IPS-NIHi7 (cell line): ENCODE measurements around the gene PRKG1.

Experiments
- DNase-seq: peaks from one replicate; pipeline ENCODE4 v3.0.0; 2012; ENCODE audit warnings: mixed read lengths; ENCODE audit errors: extremely low spot score

The PRKG1 gene

DNA sequence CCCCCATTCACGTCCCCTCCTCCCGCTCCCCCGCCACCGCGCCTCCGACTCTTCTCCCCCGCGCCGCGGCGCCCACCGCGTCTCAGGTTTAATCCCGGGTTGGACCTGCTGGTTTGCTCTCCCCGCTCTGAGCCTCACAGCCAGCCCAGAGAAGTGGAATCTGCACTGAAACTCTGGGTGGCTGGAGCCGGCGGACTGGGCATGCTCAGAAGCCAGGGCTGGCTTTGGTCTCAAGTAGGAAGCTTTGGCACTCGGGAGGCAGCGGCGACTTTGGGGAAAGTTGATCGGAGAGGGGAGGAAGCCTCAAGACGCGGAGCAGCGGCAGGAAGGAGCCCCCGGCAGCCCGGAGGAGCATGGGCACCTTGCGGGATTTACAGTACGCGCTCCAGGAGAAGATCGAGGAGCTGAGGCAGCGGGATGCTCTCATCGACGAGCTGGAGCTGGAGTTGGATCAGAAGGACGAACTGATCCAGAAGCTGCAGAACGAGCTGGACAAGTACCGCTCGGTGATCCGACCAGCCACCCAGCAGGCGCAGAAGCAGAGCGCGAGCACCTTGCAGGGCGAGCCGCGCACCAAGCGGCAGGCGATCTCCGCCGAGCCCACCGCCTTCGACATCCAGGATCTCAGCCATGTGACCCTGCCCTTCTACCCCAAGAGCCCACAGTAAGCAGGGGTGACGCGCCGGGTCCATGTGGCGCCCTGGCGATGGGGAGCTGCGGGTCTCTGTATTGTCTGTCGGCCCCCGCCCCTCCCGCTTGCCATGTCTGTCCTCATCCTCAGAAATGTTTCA, at the start of gene PRKG1:
TSS of gene PRKG1 (plus strand) at position 250 of the 791 bp plus-strand sequence.
- peak; percentile 78 for DNase-seq

DNA sequence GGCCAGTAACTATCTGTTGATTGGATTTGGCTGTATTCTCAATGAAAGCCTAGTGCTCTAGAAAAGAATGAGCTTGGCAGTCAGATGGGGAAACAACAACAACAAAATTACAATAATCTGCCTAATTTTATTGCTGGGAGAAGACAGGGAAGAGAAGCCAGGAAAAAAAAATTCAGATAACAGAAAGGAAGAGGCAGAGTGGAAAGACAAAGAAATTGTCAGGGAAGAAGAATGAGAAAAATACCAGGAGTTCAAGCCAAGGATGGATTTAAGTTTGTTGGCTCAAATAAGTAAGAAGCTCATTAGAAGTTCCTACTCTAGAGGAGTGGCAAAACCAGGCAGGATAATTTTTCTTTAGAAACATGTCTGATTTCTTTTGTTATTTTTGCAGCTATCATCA, 45.9 kb upstream of the PRKG1 start:
- no peak for DNase-seq

DNA sequence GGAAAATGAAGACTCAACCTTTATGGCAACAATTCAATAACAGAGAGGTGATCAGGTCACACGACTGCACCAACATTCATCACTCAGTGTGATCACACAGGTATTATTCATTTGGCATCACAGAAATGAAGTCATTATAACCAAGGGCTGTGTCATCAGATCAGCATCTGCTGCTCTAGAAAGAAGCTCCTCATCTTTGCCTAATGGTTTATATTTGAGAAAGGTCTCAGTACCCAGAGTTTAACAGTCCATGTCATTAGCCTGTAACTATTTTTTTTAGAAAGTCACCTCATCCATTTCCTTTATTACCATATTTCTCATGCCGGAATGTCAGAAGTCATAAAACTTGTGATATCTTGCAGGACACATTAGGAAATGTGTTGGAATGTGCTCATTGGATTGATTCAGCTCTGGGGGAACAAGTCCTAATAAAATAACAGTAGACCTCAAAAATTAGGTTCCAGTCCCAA, 45.1 kb upstream of the PRKG1 start:
- DNase-seq: no peak

DNA sequence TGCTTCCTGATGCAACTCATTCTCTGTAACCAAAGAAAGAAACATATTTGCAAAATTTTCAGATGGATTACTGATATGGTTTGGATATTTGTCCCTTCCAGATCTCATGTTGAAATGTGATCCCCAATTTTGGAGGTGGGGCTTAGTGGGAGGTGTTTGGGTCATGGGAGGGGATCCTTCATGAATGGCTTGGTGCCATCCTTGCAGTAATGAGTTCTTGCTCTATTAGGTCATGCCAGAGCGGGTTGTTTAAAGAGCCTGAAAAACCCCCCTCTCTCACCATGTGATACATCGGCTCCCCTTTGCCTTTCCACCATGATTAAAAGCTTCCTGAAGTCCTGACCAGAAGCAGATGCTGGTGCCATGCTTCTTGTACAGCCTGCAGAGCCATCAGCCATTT, 43.8 kb upstream of the PRKG1 start:
- no peak for DNase-seq

DNA sequence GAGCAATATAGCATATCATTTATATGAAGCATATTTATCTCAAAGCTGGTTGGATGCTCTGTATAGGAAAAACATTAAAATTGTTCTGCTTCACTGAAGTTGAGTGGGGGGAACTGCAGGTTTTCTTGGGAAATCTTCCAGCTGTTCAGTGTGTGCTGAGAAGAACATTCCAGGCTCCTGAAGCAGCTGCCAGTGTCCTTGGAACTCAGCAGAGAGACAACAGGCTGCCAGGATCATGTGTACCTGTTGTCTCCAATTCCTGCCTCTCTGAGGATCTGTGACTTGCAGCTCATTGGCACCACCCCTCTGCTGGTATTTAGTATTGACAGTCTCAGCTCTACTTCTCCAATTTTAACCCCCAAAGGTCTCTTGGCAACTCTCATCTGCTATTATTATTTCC, 42.3 kb upstream of the PRKG1 start:
- peak; percentile 43 for DNase-seq

DNA sequence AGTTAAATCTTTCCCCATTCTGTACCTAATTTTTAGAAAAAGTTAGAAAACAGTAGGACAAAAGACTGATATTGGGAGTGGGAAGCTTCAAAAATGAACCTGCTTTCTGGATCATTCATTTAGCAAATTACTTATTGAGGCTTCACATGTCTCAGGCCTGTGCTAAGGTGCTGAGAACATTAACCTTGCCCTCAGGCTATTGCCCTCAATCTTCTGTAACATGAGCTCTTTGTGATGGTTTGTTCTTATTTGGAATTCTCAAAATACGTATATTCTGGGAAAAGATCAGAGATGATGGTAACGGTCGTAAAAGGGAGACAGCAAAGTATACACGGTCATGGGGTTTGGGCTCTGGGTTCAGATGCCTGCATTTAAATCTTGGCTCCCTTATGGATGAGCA, 39.5 kb upstream of the PRKG1 start:
- DNase-seq: no peak

DNA sequence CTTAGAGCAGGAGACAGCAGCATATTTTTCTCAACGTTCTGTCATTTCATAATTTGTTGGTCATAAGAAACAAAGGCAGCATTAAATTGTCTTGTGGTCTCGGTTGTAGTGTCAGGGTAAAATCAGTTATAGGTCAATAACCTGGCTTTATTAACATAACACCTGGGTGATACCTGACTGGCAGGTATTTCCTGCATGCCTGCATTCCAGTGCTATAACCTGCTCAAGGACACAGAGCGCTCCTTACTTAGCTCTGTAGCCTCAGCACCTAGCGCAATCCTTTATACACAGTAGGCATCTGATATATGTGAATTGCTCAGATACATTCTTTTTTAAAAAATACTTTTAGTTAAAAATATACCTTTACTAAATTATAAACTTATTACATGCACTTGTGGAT, 38.9 kb upstream of the PRKG1 start:
- peak; percentile 20 for DNase-seq

DNA sequence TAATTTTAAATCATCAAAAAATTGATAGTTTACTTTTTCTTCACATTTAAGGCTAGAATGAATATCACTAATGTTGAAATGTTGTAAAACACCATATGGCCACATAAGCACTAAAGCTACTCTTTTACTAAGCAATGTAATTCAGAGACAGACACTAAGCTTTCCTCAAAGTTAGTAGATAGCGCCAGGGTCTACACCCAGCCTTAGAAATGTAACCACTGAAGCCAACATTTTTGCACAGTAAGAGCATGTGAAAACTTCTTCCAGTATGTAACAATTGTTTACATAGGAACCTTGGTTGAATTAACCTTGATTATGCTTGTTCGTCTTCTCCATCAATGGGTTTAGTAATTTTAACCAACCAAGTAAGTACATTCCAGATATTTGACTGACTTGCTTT, 28.4 kb upstream of the PRKG1 start:
- DNase-seq: no peak

DNA sequence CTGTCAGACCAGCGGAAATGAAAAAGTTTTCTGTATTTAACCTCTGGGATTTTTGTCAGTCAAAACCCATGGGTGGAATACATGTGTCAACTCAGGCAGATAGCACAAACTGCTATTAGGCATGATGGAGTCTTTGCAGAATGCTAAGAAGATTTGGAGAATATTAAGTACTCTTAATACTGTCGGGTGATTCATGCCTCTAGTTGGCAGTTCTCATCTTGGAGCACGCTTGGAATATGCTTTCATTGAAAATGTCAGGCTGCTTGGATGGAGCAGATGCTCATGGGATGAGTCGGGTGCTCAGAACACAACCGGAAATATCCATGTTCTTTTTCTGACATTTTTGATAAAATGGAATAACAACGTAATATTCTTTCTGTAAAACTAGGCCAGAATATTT, 27.6 kb upstream of the PRKG1 start:
- DNase-seq: no peak

DNA sequence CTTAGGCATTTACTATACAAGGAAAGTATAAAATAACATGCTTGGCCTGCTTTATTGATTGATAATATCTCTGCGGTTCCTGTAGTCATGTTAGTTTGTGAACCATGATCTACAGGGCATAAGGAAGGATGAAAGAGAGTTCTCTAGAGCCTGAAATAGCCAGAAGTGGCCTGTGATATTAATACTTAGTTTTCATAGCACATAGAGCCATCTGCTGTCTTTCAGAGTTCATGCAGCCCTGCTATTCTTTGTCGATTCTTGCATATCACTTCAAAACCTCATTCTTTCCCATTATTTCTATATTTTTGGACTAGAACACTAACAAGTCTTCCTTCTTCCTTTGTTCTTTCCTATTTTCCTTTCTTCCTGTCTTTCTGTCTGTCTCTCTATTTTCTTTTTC, 26.4 kb upstream of the PRKG1 start:
- no peak for DNase-seq

DNA sequence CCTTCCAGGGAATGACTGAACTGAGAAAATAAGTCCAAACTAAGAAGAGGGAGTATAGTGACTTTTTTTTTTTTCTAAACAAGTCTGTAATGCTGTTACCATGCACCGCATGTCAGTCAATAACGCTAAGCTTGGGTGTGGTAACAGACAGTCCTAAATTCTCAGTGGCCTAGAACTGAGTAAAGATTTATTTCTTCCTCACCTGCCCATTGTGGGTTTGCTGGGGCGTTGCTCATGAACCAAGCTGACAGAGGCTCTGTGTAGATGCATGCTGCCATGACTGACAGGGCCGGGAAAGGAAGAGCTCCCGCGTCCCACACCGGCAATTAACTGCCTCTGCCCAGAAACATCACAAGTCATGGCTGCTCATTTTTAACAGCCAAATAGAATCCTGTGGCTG, 25.5 kb upstream of the PRKG1 start:
- DNase-seq: no peak

DNA sequence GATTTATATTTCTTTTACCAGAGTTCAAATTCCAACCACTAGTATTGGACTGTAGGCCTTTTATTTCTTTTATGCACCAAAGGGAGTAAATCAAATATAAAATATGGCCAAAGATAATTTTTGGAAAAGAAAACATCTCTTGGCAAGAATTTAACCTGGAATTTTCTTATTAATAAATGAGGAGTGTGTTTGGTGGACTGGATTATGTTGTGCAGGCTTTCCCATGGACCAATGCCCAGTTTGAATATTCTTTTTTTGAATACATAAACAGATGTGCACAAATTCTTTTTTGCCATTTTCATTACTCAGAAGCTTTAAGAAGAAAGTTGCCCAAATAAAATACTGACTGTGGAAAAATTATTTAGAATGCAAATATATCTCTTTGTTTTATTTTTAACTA, 22.1 kb upstream of the PRKG1 start:
- DNase-seq: no peak

DNA sequence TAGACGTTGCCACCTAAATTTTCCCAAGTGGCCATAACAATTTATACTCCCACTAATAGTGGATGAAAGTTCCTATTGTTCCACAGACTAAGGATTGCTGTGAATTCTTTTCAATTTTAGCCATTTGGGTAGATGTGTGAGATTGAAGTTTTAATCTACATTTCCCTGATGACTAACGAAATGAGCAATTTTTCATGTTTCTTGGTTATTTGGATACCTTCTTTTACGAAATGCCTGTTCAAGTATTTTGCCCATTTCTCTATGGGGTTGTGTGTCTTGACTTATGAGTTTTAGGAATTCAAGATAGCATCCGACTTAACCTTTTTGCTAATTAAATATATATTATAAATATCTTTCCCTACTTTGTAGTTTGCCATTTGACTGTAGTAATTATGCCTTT, 16.4 kb upstream of the PRKG1 start:
- DNase-seq: no peak

DNA sequence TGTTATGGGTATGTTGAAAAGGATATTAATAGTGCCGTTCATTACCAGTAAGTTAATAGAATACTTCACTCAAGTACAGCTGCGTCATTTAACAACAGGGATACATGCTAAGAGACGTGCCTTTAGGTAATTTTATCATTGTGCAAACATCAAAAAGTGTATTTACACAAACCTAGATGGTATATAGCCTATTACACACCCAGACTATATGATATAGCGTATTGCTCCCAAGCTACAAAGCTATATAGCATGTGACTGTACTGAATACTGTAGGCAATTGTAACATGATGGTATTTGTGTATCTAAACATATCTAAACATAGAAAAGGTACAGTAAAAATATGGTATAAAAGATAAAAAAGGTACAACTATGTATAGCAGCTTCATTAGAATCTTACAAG, 11.1 kb upstream of the PRKG1 start:
- DNase-seq: no peak

DNA sequence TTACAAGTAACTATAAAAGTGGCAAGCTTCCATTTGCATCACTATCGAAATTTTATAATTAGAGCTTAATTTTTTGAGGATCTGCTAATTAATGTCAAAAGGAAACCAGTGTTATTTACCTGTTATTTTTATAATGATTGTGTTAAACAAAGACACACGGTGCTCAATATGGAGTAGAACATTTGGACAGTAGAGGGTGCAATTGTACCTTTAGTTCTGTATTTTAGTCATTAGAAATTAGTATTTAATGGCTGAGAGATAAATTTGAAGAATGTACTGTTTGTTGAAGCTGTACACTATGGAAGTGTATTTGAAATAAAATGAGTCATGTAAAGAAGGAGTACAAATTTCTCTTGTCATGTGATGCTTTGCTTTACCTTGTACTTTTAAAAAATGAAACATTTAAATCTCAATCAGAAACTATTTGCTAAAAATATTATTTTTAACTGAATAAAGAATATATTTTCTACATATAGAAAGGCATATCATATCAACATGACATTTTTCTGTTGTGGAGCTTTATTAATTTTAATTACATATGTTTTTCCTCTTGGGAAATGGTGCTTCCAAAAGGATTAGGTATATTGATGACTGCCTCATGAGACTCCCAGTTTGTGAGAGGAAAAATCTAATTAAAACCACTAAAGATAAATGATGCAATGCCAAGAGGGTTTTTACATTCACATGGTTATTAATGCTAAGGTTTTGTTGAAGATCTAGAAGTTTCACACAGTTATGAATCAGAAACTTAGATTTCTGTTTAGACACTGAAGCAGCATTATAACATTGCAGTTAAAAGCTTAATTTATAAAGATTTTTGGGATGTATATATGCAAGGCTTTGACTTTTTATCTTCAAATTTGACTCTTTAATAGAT, 10.4 kb upstream of the PRKG1 start:
- no peak for DNase-seq

DNA sequence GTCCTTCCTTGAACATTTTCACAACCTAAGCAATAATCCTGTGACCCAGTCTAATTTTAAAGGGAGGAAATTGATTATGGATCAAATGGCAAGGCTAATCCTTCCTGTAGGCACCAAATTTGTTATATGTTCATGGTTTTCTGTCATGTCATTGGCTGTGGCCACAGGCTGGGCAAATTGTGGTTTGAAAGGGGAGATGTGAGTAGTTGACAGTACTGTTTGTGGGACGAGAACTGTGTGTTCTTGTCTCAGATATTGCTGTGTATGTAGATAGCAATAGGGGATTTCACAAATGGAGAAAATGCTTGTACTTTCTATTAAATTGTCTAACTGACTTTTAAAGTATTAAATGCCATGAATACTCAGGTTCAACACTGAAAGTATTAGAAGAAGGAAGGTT, 8.1 kb upstream of the PRKG1 start:
- no peak for DNase-seq

DNA sequence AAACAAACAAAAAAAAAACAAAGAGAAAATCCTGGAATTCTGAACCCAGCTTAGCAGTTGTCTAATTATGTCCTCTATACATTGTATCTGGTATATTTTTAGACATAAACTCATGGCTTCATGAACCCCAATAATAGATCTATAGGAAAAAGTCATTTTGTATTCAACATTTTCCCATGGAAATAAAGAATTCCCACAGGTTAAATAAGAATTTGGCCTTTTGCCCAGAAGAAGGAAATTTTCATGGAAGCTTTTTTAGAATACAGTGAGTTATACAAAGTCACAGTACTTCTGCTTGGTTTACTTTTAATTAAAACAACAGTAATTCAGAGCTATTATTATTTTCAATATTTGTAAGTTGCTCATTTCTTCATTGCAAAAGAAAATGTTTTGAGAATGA, 2.1 kb upstream of the PRKG1 start:
- no peak for DNase-seq

DNA sequence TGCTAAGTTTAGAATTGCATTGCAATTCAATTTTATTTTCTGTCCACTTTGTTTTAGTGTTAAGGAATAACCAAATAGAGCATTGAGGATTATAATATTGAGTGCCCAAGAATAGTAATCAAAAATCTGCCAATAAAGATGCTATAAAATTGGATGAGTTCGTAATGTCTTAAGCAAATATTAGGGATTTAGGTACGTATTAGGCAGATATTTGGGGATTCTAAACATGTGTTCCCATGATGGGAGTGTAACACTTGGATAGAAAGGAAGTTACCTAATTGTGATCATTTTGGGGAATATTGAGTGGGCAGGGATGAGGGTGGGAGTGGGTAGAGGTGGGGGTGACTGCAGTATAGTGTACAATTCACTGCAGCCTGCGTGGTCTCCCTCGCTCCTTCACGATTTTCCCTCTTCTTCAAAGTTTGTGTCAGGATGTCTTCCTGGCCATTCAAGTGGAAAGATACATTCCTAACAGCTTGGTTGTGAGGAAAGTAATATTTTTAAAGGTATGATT, 1.3 kb upstream of the PRKG1 start:
- DNase-seq: no peak

DNA sequence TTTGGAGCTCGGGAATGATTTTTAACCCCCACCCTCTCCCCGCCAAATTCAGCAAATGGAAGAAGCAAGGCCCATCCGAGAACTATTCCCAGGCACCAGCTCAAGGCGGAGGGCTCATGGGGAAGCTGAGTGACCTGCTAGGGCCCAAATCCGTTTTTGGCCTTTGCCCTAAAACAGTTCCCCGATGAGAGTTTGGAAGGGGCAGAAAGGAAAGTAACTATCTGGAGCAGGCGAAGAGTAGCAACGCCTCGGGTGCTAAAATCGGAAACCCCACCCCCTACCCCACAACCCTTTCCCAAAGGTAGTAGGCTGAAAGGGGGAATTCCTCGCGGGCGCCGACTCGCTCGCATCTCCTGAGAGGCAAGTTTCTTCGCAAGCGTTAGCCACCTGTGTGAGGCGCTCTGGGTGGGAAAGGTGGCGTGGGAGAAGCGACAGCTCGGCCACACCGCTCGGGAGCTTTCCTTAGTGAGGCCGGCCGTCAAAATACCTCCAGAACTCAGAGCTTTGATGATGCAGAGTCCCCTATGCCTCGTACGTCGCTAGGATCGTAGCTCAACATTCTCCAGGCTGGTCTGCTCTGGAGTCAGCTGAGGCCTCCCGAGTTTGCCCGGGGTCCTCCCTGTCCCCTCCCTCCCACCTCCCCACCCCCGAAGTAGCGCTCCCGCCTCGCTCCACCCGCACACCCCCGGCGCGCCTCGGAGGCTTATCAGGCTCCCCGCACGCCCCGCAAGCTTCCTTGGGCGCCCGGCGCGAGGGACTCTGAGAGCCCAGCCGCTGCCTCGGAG, 642 bp upstream of the PRKG1 start:
- peak; percentile 54 for DNase-seq

DNA sequence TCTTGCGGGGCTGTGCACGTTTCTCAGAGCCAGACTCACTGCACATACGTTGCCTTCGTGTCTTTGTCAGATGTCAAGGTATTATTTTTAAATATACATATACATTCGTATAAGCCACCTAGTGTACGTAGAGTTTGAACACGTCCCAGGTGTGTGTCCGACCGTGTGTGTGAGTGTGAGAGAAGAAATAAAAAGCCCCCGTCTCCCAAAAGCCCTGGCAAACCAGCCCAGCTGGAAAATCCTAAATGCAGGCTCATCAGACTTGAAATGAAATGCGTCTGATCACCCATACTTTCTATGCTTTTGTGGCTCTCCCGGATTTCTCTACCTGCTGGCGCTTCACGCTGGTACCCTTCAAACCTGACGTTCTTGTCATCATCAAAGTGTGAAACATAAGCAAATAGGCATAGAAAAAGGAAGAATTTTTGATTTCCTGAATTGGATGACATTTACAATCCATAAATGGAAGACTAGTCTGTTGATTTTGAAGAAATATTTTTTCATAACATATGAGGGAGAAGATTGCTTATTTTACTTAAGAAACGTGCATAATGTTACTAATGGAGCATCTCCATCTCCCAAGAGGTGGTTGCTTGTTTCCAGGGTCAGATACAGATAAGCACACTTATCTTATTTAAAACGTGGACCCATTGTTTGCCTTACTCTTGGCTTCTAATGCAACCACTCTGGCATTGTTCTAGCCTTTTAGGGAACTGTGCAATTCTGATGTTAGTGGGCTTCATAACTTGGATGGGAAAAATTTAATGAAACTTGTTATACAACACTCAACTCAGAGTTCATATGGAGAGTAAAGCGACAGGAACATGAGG, 971 bp downstream of the PRKG1 start:
- no peak for DNase-seq

DNA sequence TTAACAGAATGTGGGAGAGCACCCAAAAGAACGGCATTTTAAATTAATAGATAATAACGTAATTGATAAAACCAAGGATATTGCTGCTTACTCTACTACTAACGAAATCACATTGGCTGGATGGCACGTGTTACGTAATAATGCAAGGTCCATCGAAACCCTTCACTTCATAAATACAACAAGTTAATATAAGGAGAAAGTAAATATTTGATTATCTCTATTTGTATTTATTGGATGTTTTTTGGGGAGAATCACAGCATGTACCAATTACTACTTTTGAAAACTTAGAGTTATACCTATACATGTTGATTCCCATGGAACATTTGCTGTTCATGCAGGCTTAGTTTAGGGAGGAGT, 1.6 kb downstream of the PRKG1 start:
- DNase-seq: no peak
